GM20000 (cell line): ENCODE results near the gene TNFSF12.
A peak's percentile ranks its signal among the peaks of the same experiment; 100 is the strongest.

ENCODE experiments used
- DNase-seq: peaks from one replicate; pipeline ENCODE4 v3.0.0; 2012; ENCODE audit warnings: low spot score
- CTCF ChIP-seq: IDR thresholded peaks from 2 replicates; pipeline ENCODE4 v1.5.1; 2012; ENCODE audit warnings: mild to moderate bottlenecking, control low read depth; ENCODE audit errors: extremely low read depth, missing control alignments

Gene TNFSF12

GRCh38 chr17:7557147-7557764 lies 8.4 kb downstream of the TNFSF12 start:
- no peak for DNase-seq
- TF ChIP-seq CTCF, result no peak

GRCh38 chr17:7557775-7558543 lies 9.1 kb downstream of the TNFSF12 start:
- DNase-seq, result peak; percentile 72
- no peak for TF ChIP-seq CTCF

- DNase-seq, result no peak
- TF ChIP-seq CTCF, result no peak
Observed at GRCh38 chr17:7558544-7559319, 9.9 kb downstream of the TNFSF12 start, which contains the start of gene TNFSF13. Gene TNFSF13, plus strand, starts transcription at chr17:7558750. Its CDS starts 290 bp downstream, at chr17:7559040.

- TF ChIP-seq CTCF, result no peak
- no peak for DNase-seq
Observed at GRCh38 chr17:7559320-7560171, 10.7 kb downstream of the TNFSF12 start.

DNA sequence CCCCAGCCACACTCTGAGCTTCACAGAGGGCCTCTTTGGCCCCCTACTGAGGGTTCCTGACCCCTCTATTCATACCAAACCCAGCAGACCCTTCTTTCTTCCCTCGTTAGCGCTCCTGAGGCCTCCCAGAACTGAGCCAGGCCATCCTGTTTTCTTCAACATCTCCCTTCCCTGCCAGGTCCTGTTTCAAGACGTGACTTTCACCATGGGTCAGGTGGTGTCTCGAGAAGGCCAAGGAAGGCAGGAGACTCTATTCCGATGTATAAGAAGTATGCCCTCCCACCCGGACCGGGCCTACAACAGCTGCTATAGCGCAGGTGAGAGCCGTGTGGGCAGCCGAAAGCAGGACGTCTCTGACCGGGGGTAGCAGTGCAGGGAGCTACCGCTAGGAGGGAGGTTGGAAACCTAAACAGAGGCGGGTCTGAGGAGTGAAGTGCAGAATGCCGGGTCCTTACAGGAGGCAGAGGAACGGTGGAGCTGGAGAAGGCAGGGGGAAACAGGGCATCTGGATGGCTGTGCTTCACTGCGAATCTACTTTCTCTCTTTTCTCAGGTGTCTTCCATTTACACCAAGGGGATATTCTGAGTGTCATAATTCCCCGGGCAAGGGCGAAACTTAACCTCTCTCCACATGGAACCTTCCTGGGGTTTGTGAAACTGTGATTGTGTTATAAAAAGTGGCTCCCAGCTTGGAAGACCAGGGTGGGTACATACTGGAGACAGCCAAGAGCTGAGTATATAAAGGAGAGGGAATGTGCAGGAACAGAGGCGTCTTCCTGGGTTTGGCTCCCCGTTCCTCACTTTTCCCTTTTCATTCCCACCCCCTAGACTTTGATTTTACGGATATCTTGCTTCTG lies 11.5 kb downstream of the TNFSF12 start:
- DNase-seq, result no peak
- TF ChIP-seq CTCF, result no peak

DNA sequence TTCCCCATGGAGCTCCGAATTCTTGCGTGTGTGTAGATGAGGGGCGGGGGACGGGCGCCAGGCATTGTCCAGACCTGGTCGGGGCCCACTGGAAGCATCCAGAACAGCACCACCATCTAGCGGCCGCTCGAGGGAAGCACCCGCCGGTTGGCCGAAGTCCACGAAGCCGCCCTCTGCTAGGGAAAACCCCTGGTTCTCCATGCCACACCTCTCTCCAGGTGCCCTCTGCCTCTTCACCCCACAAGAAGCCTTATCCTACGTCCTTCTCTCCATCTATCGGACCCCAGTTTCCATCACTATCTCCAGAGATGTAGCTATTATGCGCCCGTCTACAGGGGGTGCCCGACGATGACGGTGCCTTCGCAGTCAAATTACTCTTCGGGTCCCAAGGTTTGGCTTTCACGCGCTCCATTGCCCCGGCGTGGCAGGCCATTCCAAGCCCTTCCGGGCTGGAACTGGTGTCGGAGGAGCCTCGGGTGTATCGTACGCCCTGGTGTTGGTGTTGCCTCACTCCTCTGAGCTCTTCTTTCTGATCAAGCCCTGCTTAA lies 12.2 kb downstream of the TNFSF12 start:
- DNase-seq, result peak; percentile 92
- peak; percentile 82 for TF ChIP-seq CTCF
